GM19193 (cell line): Measurements from ENCODE around the gene MEAF6.

Experiments
- POLR2A ChIP-seq: IDR thresholded peaks from 4 replicates; pipeline ENCODE4 v1.6.1; 2011; ENCODE audit not compliant: insufficient read depth, insufficient read length; ENCODE audit errors: extremely low read depth

The MEAF6 gene

GRCh38 chr1:37468037-37468436 lies 46.5 kb downstream of the MEAF6 start:
- TF ChIP-seq POLR2A = no peak

- TF ChIP-seq POLR2A = no peak
Measured at GRCh38 chr1:37465593-37466517, 48.7 kb downstream of the MEAF6 start.

GRCh38 chr1:37464443-37464842 lies 50.1 kb downstream of the MEAF6 start:
- no peak for TF ChIP-seq POLR2A

- TF ChIP-seq POLR2A = no peak
Measured at GRCh38 chr1:37461698-37462436, 52.7 kb downstream of the MEAF6 start.

- no peak for TF ChIP-seq POLR2A
Measured at GRCh38 chr1:37458551-37458950, 56.0 kb downstream of the MEAF6 start.

GRCh38 chr1:37456614-37457013 lies 58.0 kb downstream of the MEAF6 start:
- TF ChIP-seq POLR2A = no peak

GRCh38 chr1:37455516-37455915 lies 59.0 kb downstream of the MEAF6 start:
- no peak for TF ChIP-seq POLR2A

GRCh38 chr1:37453647-37454046 lies 60.9 kb downstream of the MEAF6 start:
- TF ChIP-seq POLR2A = no peak

- no peak for TF ChIP-seq POLR2A
Measured at GRCh38 chr1:37452416-37452815, 62.1 kb downstream of the MEAF6 start.

- TF ChIP-seq POLR2A = no peak
Measured at GRCh38 chr1:37449936-37450335, 64.6 kb downstream of the MEAF6 start.

GRCh38 chr1:37448691-37449417 lies 65.7 kb downstream of the MEAF6 start:
- no peak for TF ChIP-seq POLR2A

- TF ChIP-seq POLR2A = no peak
Measured at GRCh38 chr1:37448185-37448584, 66.4 kb downstream of the MEAF6 start.

- TF ChIP-seq POLR2A = no peak
Measured at GRCh38 chr1:37446874-37447273, 67.7 kb downstream of the MEAF6 start.

- TF ChIP-seq POLR2A = no peak
Measured at GRCh38 chr1:37442644-37443043, 71.9 kb downstream of the MEAF6 start.
